Measurements from ENCODE around the gene C16orf86.

Gene C16orf86

DNA sequence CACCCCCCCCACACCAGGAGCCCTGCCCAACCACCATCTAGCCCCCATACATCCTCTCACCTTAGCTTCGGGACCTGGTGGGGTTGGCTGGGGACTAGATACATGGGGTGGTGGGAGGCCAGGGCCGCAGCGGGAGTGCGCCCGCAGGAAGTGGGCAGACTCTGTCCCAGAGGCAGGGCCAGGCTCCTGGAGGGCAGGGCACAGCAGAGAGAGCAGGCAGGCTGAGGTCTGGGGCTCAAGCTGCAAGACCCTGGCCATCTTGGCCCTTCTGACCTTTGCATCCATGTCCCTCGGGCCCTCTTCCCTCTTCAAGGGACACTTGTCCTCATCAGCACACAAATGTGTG, 2.8 kb upstream of the C16orf86 start:
- H3K4me1 ChIP-seq (ENCODE audit: control insufficient read depth, insufficient read depth, low read length), result peaks cover 30% of the 10 kb centered on the region
- no peaks in the 10 kb centered on the region for H3K36me3 ChIP-seq (ENCODE audit: control insufficient read depth, insufficient read depth, low read length)
- H3K27me3 ChIP-seq (ENCODE audit: control insufficient read depth, insufficient read depth, low read length), result no peaks in the 10 kb centered on the region
- no peak overlapping the region for H3K9ac ChIP-seq (ENCODE audit: low read length)
- no peak overlapping the region for H3K4me3 ChIP-seq (ENCODE audit: low read length)
- no peak overlapping the region for H3K27ac ChIP-seq (ENCODE audit: low read depth, low read length)

DNA sequence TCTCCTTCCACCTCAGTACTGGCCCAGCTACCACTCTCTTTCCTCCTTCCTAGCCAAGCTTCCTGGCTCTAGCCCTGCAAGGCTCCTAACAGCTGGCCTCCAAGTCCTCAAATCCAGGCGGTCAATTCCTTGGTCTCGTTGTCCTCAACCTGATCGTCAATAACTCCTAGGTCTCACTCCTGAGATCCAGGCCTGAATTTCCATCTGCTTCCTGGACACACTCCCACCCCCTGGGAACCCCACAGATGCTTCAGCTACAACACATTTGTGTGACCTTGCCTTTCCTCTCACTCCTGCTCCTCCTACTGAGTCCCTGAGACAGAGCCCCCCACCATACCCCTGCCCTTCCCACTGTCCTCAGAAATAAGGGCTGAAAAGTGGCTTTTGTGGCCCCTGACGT, 2.4 kb upstream of the C16orf86 start:
- no peaks in the 10 kb centered on the region for H3K27me3 ChIP-seq (ENCODE audit: control insufficient read depth, insufficient read depth, low read length)
- H3K27ac ChIP-seq (ENCODE audit: low read depth, low read length), result no peak overlapping the region
- H3K4me3 ChIP-seq (ENCODE audit: low read length), result no peak overlapping the region
- H3K36me3 ChIP-seq (ENCODE audit: control insufficient read depth, insufficient read depth, low read length), result no peaks in the 10 kb centered on the region
- H3K9ac ChIP-seq (ENCODE audit: low read length), result no peak overlapping the region
- peaks cover 26% of the 10 kb centered on the region for H3K4me1 ChIP-seq (ENCODE audit: control insufficient read depth, insufficient read depth, low read length)

DNA sequence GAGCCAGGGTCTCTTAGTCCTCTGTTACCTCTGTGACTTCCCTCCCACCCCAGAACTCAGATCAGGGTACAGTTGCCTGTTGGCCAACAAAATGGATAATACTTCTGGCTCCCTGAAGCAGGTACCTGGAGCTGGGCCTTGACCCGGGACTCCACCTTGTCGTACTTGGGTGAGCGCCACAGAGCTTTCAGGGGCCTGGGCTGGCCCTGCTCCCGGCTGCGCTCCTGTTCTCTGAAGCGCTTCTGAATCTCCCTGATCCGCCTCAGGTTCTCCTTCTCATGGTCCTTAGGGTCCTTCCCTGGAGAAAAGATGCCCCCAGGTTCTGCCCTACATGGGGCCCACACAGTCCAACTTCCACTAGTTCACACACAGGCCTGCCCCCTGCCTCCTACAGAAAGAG, 1.7 kb upstream of the C16orf86 start:
- no peak overlapping the region for H3K9ac ChIP-seq (ENCODE audit: low read length)
- no peak overlapping the region for H3K27ac ChIP-seq (ENCODE audit: low read depth, low read length)

DNA sequence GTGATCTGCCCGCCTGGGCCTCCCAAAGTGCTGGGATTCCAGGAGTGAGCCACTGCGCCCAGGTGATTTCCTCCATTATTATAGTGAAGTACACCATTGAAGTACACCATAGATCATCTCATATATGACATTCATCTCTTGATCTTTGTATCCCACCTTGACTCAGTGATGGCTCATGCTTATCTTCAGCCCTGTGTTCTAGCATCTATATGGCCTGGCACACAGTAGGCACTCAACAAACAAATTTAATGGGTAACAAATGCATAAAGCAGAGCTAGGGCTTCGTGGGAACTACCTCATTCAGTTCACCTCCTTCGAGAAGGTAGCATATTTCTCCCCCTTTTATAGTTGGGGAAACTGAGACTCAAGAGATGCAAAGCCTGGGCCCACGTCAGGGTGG, 1.0 kb upstream of the C16orf86 start:
- Histone ChIP-seq H3K9ac (ENCODE audit: low read length) (no peak overlapping the region), H3K27me3 (ENCODE audit: control insufficient read depth, insufficient read depth, low read length) (no peaks in the 10 kb centered on the region), H3K36me3 (ENCODE audit: control insufficient read depth, insufficient read depth, low read length) (no peaks in the 10 kb centered on the region), H3K4me3 (ENCODE audit: low read length) (peak overlapping the region; percentile 79), H3K27ac (ENCODE audit: low read depth, low read length) (no peak overlapping the region), H3K4me1 (ENCODE audit: control insufficient read depth, insufficient read depth, low read length) (peaks cover 25% of the 10 kb centered on the region)

More for the DNA sequence above, 1.7 kb upstream of the C16orf86 start:
- Histone ChIP-seq H3K4me1 (ENCODE audit: control insufficient read depth, insufficient read depth, low read length) (peaks cover 25% of the 10 kb centered on the region), H3K4me3 (ENCODE audit: low read length) (no peak overlapping the region), H3K36me3 (ENCODE audit: control insufficient read depth, insufficient read depth, low read length) (no peaks in the 10 kb centered on the region), H3K27me3 (ENCODE audit: control insufficient read depth, insufficient read depth, low read length) (no peaks in the 10 kb centered on the region)

DNA sequence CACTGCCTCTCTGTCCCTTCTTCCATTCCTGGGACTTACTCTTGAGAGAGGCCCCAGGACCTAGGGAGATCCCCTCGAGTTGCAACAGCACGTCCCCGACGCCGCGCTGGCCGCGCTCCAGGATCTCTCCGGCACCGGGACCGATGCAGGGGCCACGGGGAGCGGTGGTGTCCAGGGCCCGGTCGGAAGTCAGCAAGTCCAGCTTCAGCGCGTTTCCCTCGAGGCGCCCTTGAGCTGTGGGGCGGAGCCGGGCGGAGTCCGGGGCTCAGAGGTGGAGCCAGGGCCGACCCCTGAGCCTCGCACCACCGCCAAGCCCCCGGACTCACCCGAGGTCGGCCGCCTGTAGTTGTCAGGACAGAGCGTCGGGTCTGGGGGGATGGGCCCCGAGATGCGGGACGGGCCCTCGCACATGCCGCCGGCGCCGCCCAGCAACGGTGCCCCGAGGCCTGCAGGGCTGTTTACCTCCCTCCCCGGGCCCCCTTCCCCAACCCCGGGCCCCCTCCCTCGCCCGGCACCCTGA, 522 bp upstream of the C16orf86 start:
- Histone ChIP-seq H3K27me3 (ENCODE audit: control insufficient read depth, insufficient read depth, low read length) (no peaks in the 10 kb centered on the region), H3K4me1 (ENCODE audit: control insufficient read depth, insufficient read depth, low read length) (peaks cover 23% of the 10 kb centered on the region), H3K9ac (ENCODE audit: low read length) (peak overlapping the region; percentile 12), H3K27ac (ENCODE audit: low read depth, low read length) (no peak overlapping the region), H3K36me3 (ENCODE audit: control insufficient read depth, insufficient read depth, low read length) (no peaks in the 10 kb centered on the region), H3K4me3 (ENCODE audit: low read length) (peak overlapping the region; percentile 79)

DNA sequence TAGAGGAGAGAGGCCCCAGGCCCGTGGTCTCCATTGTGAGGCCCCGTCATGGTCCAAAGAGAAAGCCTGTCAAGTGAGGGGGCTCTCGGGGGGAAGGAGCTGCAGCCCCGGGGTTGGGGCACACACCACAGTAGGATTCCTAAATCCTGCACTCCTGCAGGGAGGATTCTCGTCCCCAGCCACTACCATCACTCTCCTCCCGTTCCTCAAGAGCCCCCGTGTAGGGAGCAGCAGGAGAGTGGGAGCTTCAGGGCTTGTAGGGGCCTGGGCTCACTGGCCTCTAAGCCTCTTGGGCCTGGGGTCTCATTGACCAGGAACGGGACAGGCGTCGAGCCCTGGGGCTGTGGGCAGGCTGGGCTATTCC, 821 bp downstream of the C16orf86 start:
- H3K4me1 ChIP-seq (ENCODE audit: control insufficient read depth, insufficient read depth, low read length), result peaks cover 19% of the 10 kb centered on the region
- no peaks in the 10 kb centered on the region for H3K36me3 ChIP-seq (ENCODE audit: control insufficient read depth, insufficient read depth, low read length)
- peak overlapping the region; percentile 91 for H3K27ac ChIP-seq (ENCODE audit: low read depth, low read length)
- no peaks in the 10 kb centered on the region for H3K27me3 ChIP-seq (ENCODE audit: control insufficient read depth, insufficient read depth, low read length)
- peak overlapping the region; percentile 79 for H3K4me3 ChIP-seq (ENCODE audit: low read length)
- no peak overlapping the region for H3K9ac ChIP-seq (ENCODE audit: low read length)

DNA sequence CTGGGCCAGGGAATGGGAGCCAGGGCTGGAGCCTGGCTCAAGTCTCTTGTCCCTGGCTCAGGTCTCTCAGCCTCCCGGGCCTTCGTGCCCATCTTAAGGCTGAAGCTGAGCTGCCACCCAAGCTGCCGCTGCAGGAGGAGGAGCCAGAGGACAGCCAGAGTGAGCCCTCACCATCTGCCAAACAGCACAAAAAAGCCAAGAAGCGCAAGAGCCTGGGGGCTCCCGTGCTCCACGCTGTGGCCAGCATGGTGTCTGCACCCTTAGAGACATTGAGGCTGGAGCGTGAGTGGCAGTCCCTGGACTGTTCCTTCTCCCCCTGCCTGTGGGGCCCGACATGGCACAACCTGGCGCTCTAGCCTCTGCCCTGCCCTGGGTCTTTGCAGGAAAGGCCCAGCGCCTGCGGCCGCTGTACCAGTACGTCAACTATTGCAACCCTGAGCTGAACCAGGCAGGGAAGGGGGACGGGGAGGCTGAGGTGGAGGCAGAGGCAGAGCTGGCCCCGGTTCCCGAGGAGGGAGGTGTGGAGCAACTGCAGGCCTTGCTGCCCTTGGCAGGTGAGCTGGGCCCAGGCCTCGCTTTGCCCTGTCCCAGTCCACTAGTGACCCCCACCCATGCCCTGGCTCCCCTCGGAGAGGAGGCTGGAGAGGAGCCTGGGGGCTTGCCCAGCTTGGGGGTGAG, 1.3 kb downstream of the C16orf86 start:
- peak overlapping the region; percentile 91 for H3K27ac ChIP-seq (ENCODE audit: low read depth, low read length)
- no peak overlapping the region for H3K9ac ChIP-seq (ENCODE audit: low read length)
- peak overlapping the region; percentile 79 for H3K4me3 ChIP-seq (ENCODE audit: low read length)
- H3K27me3 ChIP-seq (ENCODE audit: control insufficient read depth, insufficient read depth, low read length), result no peaks in the 10 kb centered on the region
- H3K4me1 ChIP-seq (ENCODE audit: control insufficient read depth, insufficient read depth, low read length), result peaks cover 19% of the 10 kb centered on the region
- H3K36me3 ChIP-seq (ENCODE audit: control insufficient read depth, insufficient read depth, low read length), result no peaks in the 10 kb centered on the region

DNA sequence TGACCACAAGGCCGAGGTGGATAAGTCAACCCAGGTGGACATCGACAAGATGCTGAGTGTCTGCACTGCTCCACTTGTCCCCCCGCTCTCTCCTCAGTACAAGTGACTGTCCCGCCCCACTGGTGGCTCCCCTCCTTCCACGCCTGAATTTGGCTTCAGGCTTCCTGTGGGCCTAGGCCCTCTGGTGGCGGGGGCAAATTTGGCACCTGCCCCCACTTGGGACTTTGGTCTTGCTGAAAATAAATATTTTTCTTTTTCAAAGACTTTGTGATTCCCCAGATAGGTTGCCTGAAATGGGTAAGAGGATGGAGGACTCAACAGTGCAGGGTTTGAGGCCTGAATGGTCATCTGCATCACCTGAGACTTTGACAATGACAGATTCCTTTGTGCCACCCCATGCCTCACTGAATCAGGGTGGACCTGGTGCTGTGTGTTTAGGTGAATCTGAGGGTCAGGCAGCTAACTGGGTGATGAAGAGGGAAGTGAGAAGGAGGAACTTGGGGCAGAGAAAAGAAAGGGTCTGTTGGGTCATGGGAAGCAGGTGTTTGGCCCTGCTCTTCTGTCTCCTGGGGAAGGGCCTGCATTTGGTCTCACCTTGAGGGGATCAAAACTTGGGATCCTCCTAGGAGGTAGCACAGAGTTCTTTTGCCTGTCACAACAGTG, 2.0 kb downstream of the C16orf86 start:
- Histone ChIP-seq H3K9ac (ENCODE audit: low read length) (no peak overlapping the region), H3K27ac (ENCODE audit: low read depth, low read length) (no peak overlapping the region), H3K36me3 (ENCODE audit: control insufficient read depth, insufficient read depth, low read length) (no peaks in the 10 kb centered on the region), H3K4me1 (ENCODE audit: control insufficient read depth, insufficient read depth, low read length) (peaks cover 21% of the 10 kb centered on the region), H3K27me3 (ENCODE audit: control insufficient read depth, insufficient read depth, low read length) (no peaks in the 10 kb centered on the region), H3K4me3 (ENCODE audit: low read length) (no peak overlapping the region)

DNA sequence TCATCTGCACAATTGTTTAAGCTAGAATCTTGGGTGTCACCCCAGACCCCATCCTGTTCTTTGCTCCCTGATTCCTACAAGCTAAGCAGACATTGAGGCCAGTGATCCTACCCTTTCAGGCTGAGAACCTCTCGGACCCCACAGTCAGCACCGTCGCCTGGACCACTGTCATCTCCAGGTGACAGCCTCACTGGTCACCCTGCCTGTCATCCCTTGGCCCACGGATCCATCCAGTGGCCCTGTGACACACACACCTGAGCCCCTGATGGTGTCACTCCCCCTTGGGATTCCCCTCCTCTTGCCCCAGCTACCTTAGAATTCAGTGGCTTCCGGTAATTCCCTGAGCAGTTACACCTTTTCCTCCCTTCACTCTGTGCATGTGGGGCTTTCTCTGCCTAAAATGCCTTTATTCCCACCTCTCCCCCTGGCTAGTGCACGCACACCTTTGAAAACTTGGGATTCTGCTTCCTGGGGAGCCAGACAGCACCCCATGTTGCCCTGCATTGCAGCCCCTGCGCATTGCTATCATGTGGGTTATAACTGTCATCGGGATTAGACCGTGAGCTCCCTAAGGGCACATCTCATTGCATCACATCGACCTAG, 3.0 kb downstream of the C16orf86 start:
- no peak overlapping the region for H3K27ac ChIP-seq (ENCODE audit: low read depth, low read length)
- no peaks in the 10 kb centered on the region for H3K27me3 ChIP-seq (ENCODE audit: control insufficient read depth, insufficient read depth, low read length)
- H3K9ac ChIP-seq (ENCODE audit: low read length), result no peak overlapping the region
- no peaks in the 10 kb centered on the region for H3K36me3 ChIP-seq (ENCODE audit: control insufficient read depth, insufficient read depth, low read length)
- H3K4me1 ChIP-seq (ENCODE audit: control insufficient read depth, insufficient read depth, low read length), result peaks cover 21% of the 10 kb centered on the region
- no peak overlapping the region for H3K4me3 ChIP-seq (ENCODE audit: low read length)

DNA sequence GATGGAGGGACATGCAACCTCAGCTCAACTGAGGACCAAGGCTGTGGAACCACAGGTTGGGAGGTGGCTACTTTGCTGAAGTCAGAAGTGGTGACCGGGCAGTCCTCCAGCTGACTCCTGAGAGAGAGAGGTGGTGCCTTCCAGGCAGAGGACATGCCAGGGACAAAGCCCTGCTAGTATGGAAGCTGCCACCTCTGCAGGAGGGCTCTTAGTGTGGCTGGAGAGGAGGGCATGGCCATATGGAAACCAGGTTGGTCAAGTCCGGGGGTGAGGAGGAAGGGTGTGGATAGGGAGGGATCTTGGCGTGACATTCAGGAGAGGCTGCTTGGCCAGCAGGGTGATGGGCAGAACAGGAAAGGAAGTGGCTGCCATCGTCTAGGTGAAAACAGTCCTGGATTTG, 5.7 kb downstream of the C16orf86 start:
- Histone ChIP-seq H3K27ac (ENCODE audit: low read depth, low read length) (no peak overlapping the region), H3K4me3 (ENCODE audit: low read length) (no peak overlapping the region), H3K36me3 (ENCODE audit: control insufficient read depth, insufficient read depth, low read length) (no peaks in the 10 kb centered on the region), H3K27me3 (ENCODE audit: control insufficient read depth, insufficient read depth, low read length) (no peaks in the 10 kb centered on the region), H3K4me1 (ENCODE audit: control insufficient read depth, insufficient read depth, low read length) (peaks cover 9% of the 10 kb centered on the region), H3K9ac (ENCODE audit: low read length) (no peak overlapping the region)

DNA sequence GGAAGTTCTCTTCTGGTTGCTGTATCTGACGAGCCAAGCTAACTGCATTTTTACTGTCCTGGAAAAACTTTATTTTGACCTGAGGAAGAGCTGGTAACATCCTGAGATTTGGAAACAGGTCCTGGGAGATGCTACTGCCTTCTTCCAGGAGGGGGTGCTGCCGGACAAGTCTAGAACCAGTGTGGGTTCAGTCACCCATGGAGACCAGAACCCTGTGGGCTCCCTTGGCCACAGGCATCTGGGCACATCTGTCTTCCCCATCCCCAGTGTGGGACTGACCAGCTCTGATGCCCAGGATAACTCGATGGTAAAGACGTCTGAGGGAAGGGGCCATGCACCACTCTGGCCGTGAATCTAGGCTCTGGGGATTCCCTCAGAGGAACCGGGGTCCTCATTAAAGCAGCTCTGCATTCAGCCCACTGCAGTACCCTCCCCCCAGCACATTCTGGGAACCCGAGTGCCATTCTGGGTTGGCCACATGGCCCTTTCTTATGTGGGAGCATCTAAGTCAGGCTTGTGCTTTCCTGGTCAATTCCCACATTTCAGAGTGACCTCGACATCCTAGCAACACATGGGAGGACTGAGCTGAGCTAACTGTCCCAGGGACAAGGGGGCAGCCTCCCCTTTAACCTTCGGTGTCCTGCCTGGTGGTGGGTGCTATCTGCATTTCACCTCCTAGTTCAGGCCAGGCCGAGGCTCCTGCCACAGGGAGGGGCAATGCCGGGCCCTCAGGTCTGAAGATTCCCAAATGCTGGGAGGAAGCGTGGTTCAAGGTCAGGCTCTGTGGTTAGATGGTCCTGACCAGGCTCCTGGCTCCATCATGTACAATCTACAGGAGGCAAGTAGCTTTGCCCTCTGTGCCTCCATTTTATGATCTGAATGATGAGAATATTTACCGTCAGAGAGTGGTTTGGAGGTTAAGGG, 6.4 kb downstream of the C16orf86 start:
- Histone ChIP-seq H3K27ac (ENCODE audit: low read depth, low read length) (peak overlapping the region; percentile 57), H3K36me3 (ENCODE audit: control insufficient read depth, insufficient read depth, low read length) (no peaks in the 10 kb centered on the region), H3K9ac (ENCODE audit: low read length) (no peak overlapping the region), H3K4me3 (ENCODE audit: low read length) (no peak overlapping the region), H3K27me3 (ENCODE audit: control insufficient read depth, insufficient read depth, low read length) (no peaks in the 10 kb centered on the region), H3K4me1 (ENCODE audit: control insufficient read depth, insufficient read depth, low read length) (peaks cover 4% of the 10 kb centered on the region)
